HG03520 (cell line): Measurements from ENCODE around the gene PXDC1.
"Not testable (repeated sequence)": the region's sequence is repeated elsewhere in the genome, so short reads cannot be mapped to it uniquely, and the experiment has no call there.

Source experiments
- ATAC-seq: cut with Tn5 transposase; IDR thresholded peaks from one replicate; pipeline ENCODE4 v1.9.1; 2021; ENCODE audit warnings: mild to moderate bottlenecking, moderate library complexity; ENCODE audit not compliant: unreplicated experiment

Gene PXDC1

GRCh38 chr6:3784423-3784822 lies 32.9 kb upstream of the PXDC1 start:
- no peak for ATAC-seq

- ATAC-seq: no peak
These were observed 31.6 kb upstream of the PXDC1 start for GRCh38 chr6:3782876-3783832.

- no peak for ATAC-seq
These were observed 30.0 kb upstream of the PXDC1 start for GRCh38 chr6:3781504-3781903.

DNA sequence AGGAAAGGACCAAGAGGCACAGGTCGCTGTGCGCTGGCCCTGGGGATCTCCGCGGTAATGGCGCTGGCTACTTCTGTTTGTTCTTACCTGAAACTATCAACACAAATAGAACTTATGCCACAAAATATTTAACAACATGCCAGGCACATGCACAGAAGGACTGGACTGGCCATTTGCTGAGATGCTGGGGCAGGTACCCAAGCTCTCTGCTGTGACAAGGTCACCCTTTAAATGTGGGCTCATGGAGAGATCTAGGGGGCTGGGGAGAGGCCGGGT lies 28.0 kb upstream of the PXDC1 start:
- no peak for ATAC-seq

- no peak for ATAC-seq
These were observed 27.4 kb upstream of the PXDC1 start for GRCh38 chr6:3778701-3779573.

DNA sequence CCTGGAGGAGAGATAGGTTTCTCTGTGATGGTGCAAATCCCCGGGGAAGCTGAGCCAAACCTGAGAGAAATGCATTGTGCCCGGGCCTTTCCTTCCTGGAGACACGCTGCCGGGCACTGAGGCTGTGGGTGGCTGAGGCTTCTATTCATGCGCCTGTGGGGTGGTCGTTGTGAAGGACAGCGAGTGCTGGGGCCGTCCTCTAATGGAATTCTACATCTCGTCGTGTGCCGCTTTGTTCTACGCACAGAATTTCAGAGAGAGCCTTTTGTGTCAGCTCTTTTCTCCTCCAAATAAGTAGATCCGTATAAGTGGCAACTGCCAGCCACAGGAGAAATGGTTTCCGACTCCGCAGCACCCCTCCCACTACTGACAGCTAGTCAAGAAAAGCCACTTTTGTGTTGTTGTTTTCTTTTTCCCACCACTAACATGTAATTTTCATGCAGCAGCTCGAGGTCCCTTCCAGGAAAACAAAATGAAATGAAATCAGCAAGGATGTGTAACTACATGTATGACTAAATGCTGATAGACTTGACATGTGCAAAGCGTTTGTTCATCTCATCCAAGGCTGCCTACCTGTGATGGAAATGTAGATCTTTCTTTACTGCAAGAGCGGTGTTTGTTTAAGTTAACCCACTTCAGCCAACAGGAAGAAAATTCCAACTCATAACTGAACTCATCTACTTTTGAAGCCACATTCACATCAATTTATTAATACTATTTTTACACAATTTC lies 26.4 kb upstream of the PXDC1 start:
- no peak for ATAC-seq

DNA sequence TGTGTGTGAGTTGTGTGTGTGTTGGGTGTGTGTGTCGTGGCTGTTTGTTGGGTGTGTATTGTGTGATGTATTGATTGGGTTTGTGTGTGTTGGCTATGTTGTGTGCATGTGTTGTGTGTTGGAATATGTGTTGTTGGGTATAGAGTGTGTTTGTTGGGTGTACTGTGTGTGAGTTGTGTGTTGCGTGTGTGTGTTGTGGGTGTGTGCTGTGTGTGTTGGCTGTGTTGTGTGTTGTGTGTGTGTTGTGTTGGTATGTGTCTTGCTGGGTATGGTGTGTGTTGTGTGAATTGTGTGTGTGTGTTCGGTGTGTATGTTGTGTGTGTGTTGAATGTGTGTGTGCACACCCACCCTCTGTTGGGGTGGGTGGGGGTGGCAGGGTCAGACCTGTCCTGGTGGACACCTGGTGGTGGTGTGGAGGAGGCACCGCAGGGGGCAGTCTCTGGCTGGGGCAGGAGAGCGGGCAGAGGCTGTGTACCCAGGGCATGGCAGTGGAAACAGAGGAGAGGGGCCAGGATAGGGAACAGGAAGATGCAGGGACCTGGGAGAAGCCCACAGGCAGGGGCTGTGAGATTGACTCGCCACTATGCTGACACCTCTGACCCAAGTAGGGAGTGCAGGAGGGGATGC lies 25.5 kb upstream of the PXDC1 start:
- ATAC-seq: no peak

- ATAC-seq: no peak
These were observed 24.3 kb upstream of the PXDC1 start for GRCh38 chr6:3775847-3776246.

DNA sequence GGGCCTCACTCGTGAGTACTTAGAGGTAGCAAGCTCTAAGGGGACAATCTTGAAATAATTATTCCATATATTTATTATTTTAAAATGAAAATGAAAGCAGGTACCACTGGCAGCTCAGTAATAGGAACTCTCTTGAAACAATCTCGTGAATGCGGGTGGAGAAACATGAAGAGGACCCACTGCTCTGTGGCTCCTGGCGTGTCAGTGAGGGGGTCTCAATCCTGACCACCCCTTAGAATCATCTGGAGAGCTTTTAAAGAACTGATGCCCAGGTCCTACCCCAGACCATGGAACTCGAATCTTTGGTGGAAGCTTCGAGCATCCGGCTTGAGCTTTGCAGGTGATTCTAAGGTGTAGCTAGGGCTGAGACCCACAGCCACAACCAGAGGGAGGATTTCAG lies 23.9 kb upstream of the PXDC1 start:
- ATAC-seq: no peak

DNA sequence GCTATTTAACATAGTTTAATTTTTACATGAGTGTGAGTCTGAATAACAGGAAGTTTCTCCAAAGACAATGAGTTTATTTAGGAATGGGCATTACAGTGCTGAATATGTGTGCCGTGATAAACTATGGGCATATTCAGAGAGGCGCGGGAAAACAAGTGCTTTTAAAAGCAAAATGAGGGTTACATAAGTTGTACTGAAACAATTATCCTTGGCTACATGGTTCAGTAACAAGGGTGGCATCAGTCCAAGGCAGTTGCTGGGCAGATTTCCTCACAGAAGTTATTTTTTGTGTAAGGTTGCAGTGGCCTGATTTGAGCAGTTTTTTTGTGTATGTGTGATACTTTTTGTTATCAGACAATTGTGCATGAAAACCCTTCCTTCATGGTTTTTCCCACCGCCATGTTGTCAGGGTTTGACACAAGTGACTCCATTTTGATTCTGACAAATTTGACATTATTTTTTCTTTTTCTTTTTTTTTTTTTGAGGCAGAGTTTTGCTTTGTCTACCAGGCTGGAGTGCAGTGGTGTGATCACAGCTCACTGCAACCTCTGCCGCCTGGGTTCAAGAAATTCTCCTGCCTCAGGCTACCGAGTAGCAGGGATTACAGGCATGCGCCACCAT lies 22.3 kb upstream of the PXDC1 start:
- no peak for ATAC-seq

GRCh38 chr6:3772127-3772999 lies 20.9 kb upstream of the PXDC1 start:
- not testable (repeated sequence) for ATAC-seq

GRCh38 chr6:3771407-3772011 lies 20.0 kb upstream of the PXDC1 start:
- ATAC-seq: no peak

DNA sequence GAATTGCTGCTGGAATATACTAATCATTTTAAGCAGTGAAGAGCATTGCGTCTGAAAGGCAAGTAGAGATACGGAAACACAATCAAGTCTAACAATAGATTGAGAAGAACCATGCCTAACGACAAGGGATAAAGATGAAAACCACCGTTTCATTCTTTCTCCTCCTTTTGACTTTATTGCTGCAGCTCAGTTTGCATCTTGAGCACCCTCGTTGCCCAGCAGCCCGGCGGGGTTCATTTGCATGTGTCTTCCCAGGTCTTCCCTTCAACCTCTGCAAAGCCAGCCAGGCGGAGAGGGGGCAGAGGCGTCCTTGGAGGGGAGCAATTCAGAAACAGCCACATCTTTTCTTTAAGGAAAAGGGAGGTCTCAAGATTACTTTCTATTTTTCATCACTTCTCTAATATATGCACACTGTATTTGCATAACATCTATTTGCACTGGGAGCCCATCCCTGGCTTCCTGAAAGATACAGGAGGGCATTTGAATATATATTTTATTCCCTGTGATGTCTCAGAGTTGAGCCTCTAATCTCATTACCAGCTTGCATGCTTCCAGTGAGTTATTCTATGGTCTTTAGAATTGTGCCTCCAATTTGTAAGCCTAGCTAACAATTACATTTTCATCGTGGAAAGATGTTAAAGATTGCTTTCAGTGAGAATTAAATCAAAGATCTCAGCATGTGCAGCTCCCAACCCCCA lies 18.7 kb upstream of the PXDC1 start:
- ATAC-seq: no peak

GRCh38 chr6:3769610-3770009 lies 18.1 kb upstream of the PXDC1 start:
- ATAC-seq: no peak

GRCh38 chr6:3768502-3768901 lies 17.0 kb upstream of the PXDC1 start:
- no peak for ATAC-seq

DNA sequence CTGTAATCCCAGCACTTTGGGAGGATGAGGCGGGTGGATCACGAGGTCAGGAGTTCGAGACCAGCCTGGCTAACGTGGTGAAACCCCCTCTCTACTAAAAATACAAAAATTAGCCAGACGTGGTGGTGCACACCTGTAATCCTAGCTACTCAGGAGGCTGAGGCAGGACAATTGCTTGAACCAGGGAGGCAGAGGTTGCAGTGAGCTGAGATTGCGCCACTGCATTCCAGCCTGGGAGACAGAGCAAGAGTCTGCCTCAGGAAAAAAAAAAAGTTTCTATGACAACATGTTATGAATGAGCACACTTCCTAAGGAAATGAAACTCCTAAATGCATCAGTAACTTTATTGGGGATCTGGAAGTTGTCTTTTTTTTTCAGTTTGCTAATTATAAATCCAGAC lies 16.0 kb upstream of the PXDC1 start:
- ATAC-seq: not testable (repeated sequence)

GRCh38 chr6:3766214-3766613 lies 14.7 kb upstream of the PXDC1 start:
- ATAC-seq: no peak

DNA sequence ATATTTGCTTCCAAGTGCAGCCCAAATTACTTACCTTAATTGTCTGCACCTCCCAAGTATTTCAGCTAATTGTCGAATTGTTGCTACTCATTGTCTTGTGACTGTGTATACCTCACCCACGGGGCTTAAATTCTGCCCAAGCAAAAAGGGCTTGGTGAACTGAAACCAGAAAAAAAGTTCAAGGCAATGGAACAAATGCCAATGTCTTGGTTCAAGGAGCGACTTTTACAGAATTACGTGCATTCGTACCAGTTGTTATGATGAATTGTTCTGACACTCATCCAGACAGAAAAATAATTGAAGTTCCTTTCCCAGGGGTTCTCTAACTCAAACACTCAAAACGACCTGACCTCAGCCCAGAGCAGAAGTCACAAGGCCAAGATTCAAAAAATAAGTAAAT lies 13.9 kb upstream of the PXDC1 start:
- no peak for ATAC-seq
